Activated CD8-positive, alpha-beta memory T cell treated with anti-CD3 and anti-CD28 coated beads for 4 hours (primary cell): ENCODE results near the gene CDH9.
"Not testable (repeated sequence)": the region's sequence is repeated elsewhere in the genome, so short reads cannot be mapped to it uniquely, and the experiment has no call there.

Experiments
- DNase-seq, 2 donors: peaks; one replicate each; pipeline ENCODE4 v3.0.0-alpha.2; 2020; ENCODE audit warnings: low read depth in 2 of 2

The CDH9 gene

DNA sequence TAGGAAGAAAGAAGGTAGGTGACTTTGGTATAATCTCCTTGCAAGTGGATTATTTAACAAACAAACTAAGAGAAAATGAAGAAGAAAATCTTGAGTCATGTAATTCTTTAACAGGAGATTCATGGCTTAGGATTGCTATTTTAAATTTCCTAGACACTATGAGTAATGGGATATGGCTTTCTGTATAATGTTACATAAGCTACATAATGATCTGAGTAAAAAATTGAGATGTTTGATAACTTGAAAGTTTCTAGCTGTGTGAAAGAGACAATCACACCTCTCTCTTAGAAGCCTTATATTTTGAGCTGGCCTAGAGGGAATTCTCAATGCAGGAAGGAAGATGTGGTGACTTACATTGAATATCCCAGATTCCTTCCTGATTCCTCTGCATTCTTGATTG is 92.5 kb downstream of the CDH9 start:
- DNase-seq = no peak

DNA sequence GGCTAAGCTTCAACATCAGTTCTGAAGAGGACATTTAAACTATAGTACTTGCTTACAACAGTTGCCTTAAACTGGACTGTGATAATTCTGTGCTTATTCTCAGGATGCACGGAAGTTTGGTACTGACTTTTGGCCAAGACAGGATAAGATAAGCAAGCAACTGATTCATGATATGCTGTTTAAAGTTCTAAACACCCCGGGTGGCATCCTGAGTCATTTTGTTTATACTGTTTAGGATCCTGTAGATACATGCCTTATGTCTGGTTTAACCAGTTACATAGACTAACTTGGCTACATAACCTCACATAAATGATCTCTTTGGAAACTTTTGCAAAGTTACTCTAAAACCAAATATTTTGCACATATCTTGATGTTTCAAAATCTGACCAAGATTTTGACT is 95.9 kb downstream of the CDH9 start:
- no peak for DNase-seq

DNA sequence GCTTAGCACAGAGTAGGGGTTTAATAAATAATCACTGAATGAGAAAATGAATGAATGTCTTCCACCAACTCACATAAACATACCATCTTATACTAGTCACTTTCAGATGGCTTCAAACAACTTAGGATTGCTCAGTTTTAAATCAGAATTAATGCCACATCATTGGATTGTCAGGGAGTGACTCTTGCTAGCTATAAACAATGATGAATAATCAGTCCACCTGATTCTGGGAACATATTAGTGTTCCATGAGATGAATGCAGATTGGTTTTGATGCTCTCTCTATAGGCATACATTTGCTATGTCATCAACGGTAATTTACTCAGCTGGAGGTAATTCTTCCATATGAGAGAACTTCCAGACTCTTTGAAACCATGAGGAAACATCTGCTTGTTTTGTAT is 97.4 kb downstream of the CDH9 start:
- no peak for DNase-seq

DNA sequence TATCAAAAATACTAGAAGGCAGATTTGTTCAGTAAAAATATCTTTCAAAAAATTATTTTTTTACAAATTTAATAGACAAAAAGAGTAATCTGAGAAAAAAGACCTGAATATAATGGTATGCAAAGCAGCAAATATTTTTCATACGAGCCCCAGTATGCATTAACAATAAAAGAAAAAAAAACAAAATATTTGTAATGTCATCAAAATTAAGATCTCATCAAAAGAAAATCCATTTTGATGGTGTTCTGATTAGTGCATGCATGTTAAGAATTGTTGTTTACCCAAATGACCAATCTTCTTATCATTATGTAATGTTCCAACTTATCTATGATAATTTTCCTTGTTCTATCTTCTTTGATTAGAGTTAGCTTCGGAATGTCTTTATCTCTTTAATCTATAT is 106.1 kb downstream of the CDH9 start:
- DNase-seq = no peak

DNA sequence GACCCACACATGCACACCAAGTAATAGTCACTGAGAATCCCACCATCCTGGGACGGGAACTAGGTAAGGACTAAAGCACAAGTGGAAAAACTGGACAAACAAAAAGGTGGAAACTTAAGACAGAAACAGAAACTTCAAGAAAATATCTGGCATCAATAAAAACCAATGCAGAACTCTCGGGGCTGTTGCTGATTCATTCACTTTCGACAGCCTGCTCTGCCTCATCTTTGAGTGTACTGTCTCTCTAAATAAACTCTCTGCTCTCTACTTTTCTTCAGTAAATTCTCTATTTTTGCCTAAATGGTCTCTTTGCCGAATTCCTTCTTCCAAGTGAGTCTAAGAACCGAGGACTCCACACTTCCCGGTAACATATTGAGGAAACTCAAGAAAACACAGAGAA is 116.9 kb downstream of the CDH9 start:
- DNase-seq = no peak

DNA sequence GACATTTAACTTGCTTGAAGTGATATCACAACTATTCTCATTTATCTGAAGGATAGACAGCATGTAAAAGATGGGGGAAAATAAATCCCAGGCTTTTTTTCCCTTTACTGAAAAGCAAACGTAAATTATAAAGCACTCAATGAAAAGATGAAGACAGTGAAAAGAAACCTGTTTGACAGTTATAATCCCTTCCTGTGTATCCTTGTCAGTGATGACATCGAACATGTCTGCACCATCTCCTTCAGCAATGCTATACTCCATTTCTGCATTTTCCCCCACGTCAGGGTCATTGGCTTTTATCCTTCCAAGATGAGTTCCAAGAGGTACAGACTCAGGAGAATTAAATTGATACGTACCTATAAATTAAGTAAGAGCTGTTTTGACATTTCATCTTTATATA is 134.9 kb downstream of the CDH9 start:
- no peak for DNase-seq

DNA sequence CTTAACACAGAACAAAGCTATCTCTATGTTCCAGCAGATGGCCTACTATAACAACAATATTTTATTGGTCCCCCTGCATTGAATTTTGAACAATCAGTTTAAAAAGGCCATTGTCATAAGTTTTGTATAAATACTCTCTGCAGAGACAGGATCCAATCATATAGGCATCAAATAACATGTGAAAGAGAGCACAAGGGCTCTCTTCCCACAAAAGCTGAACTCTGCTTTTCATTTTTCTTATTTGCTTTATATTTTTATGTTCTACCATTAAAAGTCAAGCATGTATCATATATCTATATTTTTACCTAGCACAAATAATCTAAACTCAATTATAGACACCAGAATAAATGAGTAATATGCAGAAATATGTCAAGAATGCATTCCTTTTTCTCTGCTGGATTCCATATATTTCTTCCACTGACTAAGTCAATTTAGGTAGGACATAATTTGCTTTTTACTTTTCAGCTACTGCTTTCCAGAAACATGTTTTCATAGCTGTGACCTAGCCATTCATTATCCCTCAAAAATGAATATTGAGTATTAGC is 143.6 kb downstream of the CDH9 start:
- DNase-seq = no peak

DNA sequence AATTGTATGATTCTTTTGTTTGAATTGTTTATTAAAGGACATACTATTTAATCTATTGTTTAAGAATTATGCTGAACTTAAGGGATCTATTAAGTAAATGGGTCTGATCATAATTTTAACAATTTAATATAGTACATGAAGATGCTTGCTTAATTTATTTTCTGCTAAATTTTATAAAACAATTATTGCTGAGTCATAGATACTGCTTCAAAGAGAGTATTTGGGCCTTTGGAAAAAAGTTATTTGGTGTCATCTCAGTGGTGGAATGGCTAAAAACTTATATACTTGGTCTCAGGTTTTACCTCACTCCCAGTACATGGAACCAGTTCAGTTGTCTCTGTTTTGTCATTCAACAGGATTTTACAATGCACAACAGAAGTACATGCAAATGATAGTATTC is 145.3 kb downstream of the CDH9 start:
- no peak for DNase-seq

DNA sequence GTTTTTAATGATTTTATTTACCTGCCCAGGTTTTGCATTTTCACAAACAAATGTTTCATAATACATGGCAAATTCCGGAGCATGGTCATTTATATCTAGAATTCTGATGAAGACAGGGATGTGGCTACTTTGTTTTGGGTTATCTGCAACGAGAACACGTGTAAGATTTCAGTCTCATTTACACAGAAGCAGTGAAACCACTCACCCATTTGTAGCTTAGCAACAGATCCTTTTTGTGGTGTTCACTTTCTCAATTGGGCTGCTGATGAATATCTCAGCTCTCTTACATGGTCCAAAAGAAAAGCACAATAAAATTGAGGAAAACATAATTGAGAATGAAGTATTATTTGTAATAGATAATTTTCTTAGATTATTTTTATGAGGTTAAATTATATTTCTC is 148.6 kb downstream of the CDH9 start:
- DNase-seq = no peak

DNA sequence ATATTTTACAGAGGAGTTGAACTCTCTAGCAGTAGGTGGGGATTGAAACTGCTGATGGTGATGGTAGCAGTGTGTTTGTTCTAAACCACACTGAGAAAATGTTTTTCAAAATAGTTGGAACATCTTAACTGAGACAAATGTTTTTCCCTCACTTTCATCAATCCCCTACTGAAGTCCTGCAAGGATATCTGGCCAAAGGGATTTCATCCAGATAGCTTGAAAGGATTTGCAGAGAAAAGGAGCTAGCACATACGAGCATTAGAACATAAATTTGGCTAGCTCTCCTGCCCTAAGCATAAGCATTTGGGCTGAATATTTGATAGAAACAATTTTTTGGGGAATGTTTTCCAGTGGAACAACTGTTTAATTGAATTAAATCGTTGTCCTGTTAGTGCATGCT is 153.9 kb downstream of the CDH9 start:
- no peak for DNase-seq

DNA sequence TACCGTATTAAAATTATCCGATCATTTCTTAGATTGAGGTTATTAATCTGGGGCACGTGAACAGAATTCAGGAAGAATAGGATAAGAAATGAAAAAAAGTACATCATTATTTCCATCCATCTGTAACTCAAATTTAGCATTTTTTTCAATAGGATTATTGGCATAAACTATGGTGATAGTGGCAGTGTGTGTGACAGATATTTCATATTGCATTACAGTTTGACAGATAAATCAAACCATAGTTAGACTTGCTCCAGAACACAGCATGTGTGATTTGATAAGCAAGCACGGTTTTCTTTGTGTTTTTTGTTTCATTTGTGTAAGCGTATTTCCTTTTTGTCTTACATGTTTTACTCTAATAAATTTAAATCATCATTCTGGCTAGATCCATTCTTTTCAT is 155.0 kb downstream of the CDH9 start:
- DNase-seq = no peak

DNA sequence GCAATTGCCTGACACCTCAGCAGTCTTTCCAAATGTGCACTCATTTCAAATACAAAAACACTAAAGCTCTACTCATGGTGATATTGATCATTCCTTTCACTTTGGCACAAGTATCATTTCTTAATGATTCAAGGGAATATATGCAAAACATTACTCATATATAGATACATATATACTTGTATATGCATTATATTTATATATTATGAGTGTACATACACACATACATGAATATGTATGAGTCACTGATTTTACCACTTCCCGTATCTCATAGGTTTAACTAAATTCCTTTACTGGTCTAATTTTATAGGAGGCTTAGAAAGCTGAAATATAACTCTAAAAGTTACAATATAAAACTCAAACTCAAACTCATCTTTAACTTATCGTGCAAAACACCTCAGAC is 156.5 kb downstream of the CDH9 start:
- DNase-seq = no peak

DNA sequence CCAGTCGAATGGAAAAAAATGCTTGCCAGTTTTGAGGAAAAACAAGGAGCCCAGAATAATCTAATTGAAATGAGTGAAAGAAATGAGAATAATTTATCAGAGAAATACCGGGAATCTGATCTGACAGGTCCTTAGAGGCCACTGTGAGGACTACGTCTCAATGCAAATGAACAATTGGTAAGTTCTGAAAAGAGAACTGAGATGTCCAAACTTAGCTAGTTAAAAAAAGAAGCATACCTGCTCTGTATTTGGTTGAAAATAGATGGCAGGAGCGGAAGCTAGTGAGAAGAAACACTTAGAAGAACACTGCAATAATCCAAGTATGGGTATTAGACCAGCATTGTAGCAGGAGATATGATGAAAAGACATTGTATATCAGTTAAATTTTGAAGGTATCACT is 161.2 kb downstream of the CDH9 start:
- no peak for DNase-seq

DNA sequence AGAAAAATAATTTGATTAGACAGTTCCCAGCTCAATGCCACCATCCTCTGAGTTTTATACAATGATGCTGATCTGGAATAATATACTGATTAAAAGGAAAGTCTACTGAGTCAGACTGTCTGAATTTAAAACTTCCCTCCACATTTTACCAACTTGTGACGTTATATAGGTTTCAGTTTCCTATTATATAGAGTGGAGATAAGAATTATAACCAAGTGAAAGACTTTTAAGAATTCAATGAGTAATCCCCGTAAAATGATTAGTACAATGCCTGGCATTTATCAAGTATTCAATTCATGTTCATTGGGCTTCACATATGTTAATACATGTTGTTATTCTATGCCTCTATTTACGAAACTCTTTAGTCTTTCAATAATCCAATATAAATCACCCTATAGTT is 166.0 kb downstream of the CDH9 start:
- no peak for DNase-seq

DNA sequence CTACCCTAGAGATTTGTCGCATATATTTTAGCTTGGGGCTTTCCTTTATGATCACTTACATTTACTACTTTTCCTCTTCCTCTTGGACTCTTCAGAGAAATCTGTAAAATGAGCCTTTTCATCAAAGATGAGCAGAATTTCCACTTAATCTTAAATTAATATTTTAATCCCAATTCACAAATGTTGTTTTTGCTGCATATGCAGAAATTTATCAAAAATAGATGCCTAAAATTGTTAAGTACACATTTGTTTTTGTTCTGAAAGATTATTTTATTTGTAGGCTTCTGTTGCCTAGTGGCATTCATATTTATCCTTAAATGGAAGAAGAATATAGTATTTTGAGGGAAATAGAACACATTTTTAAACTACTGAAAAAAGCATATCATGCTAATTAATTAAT is 168.6 kb downstream of the CDH9 start:
- no peak for DNase-seq

DNA sequence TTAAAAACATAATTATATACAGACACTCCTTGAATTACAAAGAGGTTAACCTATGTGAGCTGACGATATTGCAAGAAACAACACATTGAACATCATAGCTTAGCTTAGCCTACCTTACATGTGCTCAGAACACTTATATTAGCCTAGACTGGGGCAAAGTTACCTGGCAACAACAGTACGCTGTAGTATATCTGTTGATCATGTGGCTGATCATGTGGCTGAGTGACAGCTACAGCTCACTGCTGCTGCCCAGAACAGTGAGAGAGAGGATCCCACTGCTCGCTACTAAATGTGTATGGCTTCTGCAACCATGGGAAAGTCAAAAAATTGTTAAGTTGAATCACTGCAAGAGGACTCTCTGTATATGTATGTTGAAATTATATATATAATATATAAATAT is 169.9 kb downstream of the CDH9 start:
- DNase-seq = no peak

DNA sequence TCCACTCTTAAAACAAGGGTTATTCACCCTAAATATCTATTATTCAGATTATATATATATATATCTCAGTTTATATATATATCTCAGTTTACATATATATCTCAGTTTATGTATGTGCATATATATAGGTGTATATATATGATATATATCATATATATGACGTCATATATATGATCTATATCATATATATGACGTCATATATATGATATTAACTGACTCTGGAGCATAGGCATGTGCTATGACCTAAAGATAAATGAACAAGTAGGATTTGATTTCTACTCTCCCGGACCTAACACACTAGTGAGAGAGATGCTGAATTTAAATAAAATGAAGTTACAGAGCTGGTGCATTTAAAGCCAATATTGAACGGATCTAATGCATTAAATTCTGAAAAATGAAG is 174.3 kb downstream of the CDH9 start:
- DNase-seq = no peak

DNA sequence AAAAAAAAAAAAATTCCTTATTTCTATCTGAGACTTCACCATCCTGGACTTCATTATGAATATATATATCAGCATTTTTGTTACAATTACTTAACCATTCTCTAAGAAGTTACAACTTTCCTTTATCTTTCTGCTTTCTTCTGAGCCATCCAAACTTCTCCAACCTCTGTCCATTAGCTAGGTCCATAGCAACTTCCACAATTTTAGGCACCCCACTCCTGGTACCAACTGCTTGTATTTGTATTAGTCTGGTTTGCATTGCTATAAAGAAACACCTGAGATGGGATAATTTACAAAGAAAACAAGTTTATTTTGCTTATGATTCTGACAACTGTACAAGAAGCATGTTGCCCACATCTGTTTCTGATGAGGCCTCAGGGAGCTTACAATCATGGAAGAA is 182.1 kb downstream of the CDH9 start:
- no peak for DNase-seq

DNA sequence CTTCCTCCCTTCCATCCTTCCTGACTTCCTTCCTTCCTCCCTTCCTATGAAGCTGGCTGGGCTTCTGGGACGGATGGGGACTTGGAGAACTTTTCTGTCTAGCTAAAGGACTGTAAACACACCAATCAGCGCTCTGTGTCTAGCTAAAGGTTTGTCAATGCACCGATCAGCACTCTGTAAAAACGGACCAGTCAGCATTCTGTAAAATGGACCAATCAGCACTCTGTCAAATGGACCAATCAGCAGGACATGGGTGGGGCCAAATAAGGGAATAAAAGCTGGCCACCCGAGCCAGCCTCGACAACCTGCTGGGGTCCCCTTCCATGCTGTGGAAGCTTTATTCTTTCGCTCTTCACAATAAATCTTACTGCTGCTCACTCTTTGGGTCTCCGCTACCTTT is 185.9 kb downstream of the CDH9 start:
- DNase-seq = not testable (repeated sequence)

DNA sequence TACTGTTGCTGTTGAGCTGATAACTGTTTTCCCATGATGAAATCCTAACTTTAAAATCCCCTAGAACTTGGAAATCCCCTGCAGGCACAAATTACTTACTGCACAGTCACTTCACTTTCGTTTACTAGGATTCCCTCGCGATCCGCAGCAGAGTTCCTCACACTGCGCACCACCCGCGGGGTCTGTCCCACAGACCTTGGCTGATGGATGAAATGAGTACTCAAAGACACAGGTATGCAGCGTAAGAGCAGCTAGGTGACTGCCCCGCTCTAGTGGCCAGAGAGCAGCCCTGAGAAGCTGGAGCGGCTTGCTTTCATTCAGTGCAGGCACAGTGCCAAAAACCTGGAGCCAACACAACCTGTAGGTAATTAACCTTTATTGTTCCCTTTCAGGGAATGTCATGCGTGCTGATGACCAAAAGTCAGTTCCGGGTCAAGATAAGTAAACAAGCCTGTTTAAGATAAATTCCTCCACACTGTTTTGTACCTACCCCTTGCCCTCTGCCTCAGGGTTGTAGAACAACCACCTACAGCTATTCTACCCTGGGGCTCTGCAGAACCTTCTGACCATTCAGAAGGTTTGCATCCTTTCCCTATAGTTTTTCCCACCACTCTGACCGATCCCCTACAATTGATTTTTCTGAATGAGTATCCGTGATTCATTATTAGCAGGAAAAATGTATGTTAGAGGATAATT is 191.2 kb downstream of the CDH9 start:
- DNase-seq = no peak

DNA sequence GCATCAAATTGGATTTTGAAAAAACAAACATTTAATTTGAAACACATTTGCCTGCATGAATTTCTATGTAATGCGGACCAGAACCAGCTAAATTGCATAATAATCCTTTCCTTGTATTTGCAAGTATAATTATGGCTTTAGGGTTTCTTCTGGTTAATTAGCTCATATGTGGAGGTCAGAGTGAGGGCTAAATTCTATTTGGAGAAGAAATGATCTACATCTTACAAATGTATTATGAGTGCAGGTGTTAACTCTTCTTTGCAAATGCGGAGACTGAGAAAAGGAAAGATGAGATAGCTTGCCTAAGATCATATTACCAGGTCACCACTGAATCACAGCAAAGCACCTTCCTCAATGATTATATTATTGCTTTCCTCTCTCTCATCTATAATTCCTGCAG is 194.7 kb downstream of the CDH9 start:
- DNase-seq = no peak

DNA sequence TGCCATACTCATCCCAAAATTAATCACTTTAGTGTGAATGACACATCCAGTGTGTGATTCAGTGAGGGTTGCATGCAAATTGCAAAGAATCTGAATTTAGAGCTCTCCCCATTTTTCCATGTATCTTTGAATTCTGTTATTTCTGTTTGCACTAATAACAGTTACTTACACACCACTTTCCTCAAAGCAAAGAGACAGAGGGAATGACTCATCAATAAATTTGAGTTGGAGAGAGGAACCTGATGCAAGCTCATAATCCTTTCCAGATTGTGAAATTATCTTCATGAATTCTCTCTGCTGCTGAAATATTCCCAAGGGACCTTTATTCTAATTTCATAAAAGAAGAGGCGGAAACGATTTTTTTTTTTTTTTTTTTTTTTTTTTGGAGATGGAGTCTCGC is 204.8 kb downstream of the CDH9 start:
- DNase-seq = no peak
